HG03565 (cell line): ENCODE measurements around the gene ZNF148.
A peak's percentile ranks its signal among the peaks of the same experiment; 100 is the strongest.
"Not testable (repeated sequence)": the region's sequence is repeated elsewhere in the genome, so short reads cannot be mapped to it uniquely, and the experiment has no call there.

ENCODE experiments used
- ATAC-seq: cut with Tn5 transposase; IDR thresholded peaks from one replicate; pipeline ENCODE4 v1.9.1; 2021; ENCODE audit warnings: mild to moderate bottlenecking, moderate library complexity; ENCODE audit not compliant: unreplicated experiment

The ZNF148 gene

GRCh38 chr3:125374996-125375941, at the start of gene ZNF148:
Gene ZNF148, minus strand, starts transcription at chr3:125375325. Its CDS starts 61,685 bp downstream, at chr3:125313640.
- ATAC-seq = peak; percentile 67

GRCh38 chr3:125418306-125418705, 43.2 kb upstream of the ZNF148 start:
- ATAC-seq = no peak

GRCh38 chr3:125416235-125416634, 41.1 kb upstream of the ZNF148 start:
- ATAC-seq = no peak

GRCh38 chr3:125414669-125415068, 39.5 kb upstream of the ZNF148 start:
- ATAC-seq = no peak

- no peak for ATAC-seq
These were observed 35.8 kb upstream of the ZNF148 start for GRCh38 chr3:125410922-125411321.

- no peak for ATAC-seq
These were observed 30.9 kb upstream of the ZNF148 start for GRCh38 chr3:125406070-125406469.

- ATAC-seq = not testable (repeated sequence)
These were observed 30.4 kb upstream of the ZNF148 start for GRCh38 chr3:125405515-125405914.

- ATAC-seq = no peak
These were observed 28.7 kb upstream of the ZNF148 start for GRCh38 chr3:125403789-125404188.

GRCh38 chr3:125402639-125403038, 27.5 kb upstream of the ZNF148 start:
- ATAC-seq = no peak

GRCh38 chr3:125401402-125401801, 26.3 kb upstream of the ZNF148 start:
- ATAC-seq = no peak

GRCh38 chr3:125398952-125399351, 23.8 kb upstream of the ZNF148 start:
- ATAC-seq = no peak

- ATAC-seq = no peak
These were observed 20.0 kb upstream of the ZNF148 start for GRCh38 chr3:125395091-125395490.

GRCh38 chr3:125394406-125394805, 19.3 kb upstream of the ZNF148 start:
- no peak for ATAC-seq

- no peak for ATAC-seq
These were observed 14.2 kb upstream of the ZNF148 start for GRCh38 chr3:125389282-125389681.

GRCh38 chr3:125388369-125388768, 13.2 kb upstream of the ZNF148 start:
- not testable (repeated sequence) for ATAC-seq

- ATAC-seq = no peak
These were observed 11.7 kb upstream of the ZNF148 start for GRCh38 chr3:125386811-125387210.

GRCh38 chr3:125383744-125384143, 8.6 kb upstream of the ZNF148 start:
- ATAC-seq = no peak

- no peak for ATAC-seq
These were observed 7.2 kb upstream of the ZNF148 start for GRCh38 chr3:125382298-125382697.

- ATAC-seq = no peak
These were observed 6.6 kb upstream of the ZNF148 start for GRCh38 chr3:125381743-125382142.

- no peak for ATAC-seq
These were observed 6.2 kb upstream of the ZNF148 start for GRCh38 chr3:125381314-125381713.

- ATAC-seq = no peak
These were observed 4.4 kb upstream of the ZNF148 start for GRCh38 chr3:125379483-125379882.

- no peak for ATAC-seq
These were observed 3.6 kb upstream of the ZNF148 start for GRCh38 chr3:125378762-125379161.
